Measurements from ENCODE around the gene IFNG-AS1. TPM values are rescaled to one million over a fixed set of nuclear protein-coding genes. Genes with fewer than 3 reads are reported as not detected.

IFNG-AS1 gene
- not detected in 5 replicates for total RNA-seq (2022; extraction: Qiagen RNA extraction)

DNA sequence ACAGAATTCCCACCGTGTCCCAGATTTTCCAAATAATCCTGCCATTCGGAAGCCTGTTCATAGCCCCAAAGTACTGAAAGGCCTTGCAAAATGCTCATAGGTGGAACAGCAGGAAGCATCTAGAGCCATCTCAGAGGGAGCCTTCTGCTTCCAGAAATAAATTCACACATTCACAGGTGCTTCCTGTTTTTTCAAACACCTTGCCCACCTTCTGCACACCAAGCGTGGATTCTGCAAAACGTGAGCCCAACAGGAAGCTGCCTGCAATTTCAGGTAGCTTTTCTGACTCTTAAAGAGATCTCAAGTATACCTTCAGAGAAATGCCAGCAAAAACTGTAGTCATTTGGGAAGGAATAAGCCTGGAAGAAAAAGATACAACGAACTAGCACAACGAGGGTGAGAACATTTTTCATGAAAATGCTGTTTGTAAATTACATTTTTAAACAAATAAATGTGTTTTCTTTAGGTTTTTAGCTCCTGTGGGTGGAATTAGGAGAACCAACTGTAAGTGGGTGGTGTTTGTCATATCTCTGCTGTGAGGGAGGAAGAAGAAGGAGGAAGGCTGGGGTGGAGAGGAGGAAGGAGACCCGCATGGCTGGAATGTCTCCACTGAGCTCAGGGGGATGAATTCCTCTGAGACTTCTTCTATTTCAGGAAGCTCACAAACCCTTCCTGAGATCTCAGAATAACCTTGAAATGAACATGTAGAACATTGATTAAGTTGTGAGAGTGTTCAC, at the start of gene IFNG-AS1:
IFNG-AS1 (plus strand) TSS at position 264 of the 737 bp plus-strand sequence.

Other genes with a start within 250 kb of the IFNG-AS1 start
- gene IFNG, start 170.3 kb downstream of the IFNG-AS1 start, total RNA-seq (2022; extraction: Qiagen RNA extraction): not detected in 5 replicates
- not detected in 5 replicates for gene IL26, start 236.4 kb downstream of the IFNG-AS1 start, total RNA-seq (2022; extraction: Qiagen RNA extraction)